ENCODE measurements around the gene PKNOX2. TPM values are rescaled to one million over a fixed set of nuclear protein-coding genes. Genes with fewer than 3 reads are reported as not detected.

The PKNOX2 gene
- total and polyA plus RNA-seq, 4 donors = 0.14 to 0.29 (median 0.24) TPM

- DNase-seq (ENCODE audit: low spot score) = no peak
- TF ChIP-seq HNF4A (conservative IDR thresholded peaks at IDR 0.05) (peak in 1 of 2 donors; percentile 28), TAF1 (conservative IDR thresholded peaks at IDR 0.05) (no peak)
- no peak overlapping the region for H3K9ac ChIP-seq (ENCODE audit: low read depth in 1 of 2, low read length in 2 of 2)
- H3K4me3 ChIP-seq (ENCODE audit: low read depth in 1 of 3, low read length in 3 of 3) = no peak overlapping the region
- H3K27me3 ChIP-seq (ENCODE audit: control insufficient read depth in 4 of 4, insufficient read depth in 4 of 4, low read length in 3 of 4) = no peaks in the 10 kb centered on the region
- H3K27ac ChIP-seq (ENCODE audit: low read depth in 1 of 2, low read length in 2 of 2) = no peak overlapping the region
- H3K36me3 ChIP-seq (ENCODE audit: control insufficient read depth in 4 of 4, insufficient read depth in 3 of 4, low read depth in 1 of 4, low read length in 3 of 4) = no peaks in the 10 kb centered on the region
- H3K9me3 ChIP-seq (ENCODE audit: control insufficient read depth in 4 of 4, low read length in 3 of 4) = no peaks in the 10 kb centered on the region
- 46% methylated on average over 3 of the region's 3 CpGs for WGBS
- H3K4me1 ChIP-seq (ENCODE audit: control insufficient read depth in 4 of 4, insufficient read depth in 4 of 4, low read length in 3 of 4) = peaks cover 11 to 19% (median 17%) of the 10 kb centered on the region in 4 donors
Measured at GRCh38 chr11:125282596-125282914, 118.0 kb downstream of the PKNOX2 start.

GRCh38 chr11:125284245-125284850 is 119.8 kb downstream of the PKNOX2 start:
- H3K9ac ChIP-seq (ENCODE audit: low read depth in 1 of 2, low read length in 2 of 2) = no peak overlapping the region
- H3K9me3 ChIP-seq (ENCODE audit: control insufficient read depth in 4 of 4, low read length in 3 of 4) = no peaks in the 10 kb centered on the region
- TF ChIP-seq ATF3 (IDR thresholded peaks at IDR 0.05) (no peak), SP1 (IDR thresholded peaks at IDR 0.05) (no peak), JUND (IDR thresholded peaks at IDR 0.05) (no peak), FOXA1 (IDR thresholded peaks at IDR 0.05) (no peak), REST (IDR thresholded peaks at IDR 0.05) (no peak), MAX (IDR thresholded peaks at IDR 0.05) (no peak), EGR1 (IDR thresholded peaks at IDR 0.05; ENCODE audit: low read depth in 2 of 2) (no peak), GABPA (IDR thresholded peaks at IDR 0.05 in 1 of 2, conservative IDR thresholded peaks at IDR 0.05 in 1 of 2) (no peak), ZBTB33 (IDR thresholded peaks at IDR 0.05) (no peak), TAF1 (conservative IDR thresholded peaks at IDR 0.05) (no peak), HNF4A (conservative IDR thresholded peaks at IDR 0.05) (no peak)
- H3K27me3 ChIP-seq (ENCODE audit: control insufficient read depth in 4 of 4, insufficient read depth in 4 of 4, low read length in 3 of 4) = no peaks in the 10 kb centered on the region
- WGBS = 89% methylated on average over 10 of the region's 10 CpGs
- no peak overlapping the region for H3K4me3 ChIP-seq (ENCODE audit: low read depth in 1 of 3, low read length in 3 of 3)
- peaks cover 11 to 28% (median 27%) of the 10 kb centered on the region in 4 donors for H3K4me1 ChIP-seq (ENCODE audit: control insufficient read depth in 4 of 4, insufficient read depth in 4 of 4, low read length in 3 of 4)
- DNase-seq (ENCODE audit: low spot score) = no peak
- no peak overlapping the region for H3K27ac ChIP-seq (ENCODE audit: low read depth in 1 of 2, low read length in 2 of 2)
- H3K36me3 ChIP-seq (ENCODE audit: control insufficient read depth in 4 of 4, insufficient read depth in 3 of 4, low read depth in 1 of 4, low read length in 3 of 4) = no peaks in the 10 kb centered on the region

- no peaks in the 10 kb centered on the region for H3K9me3 ChIP-seq (ENCODE audit: control insufficient read depth in 4 of 4, low read length in 3 of 4)
- no peak for DNase-seq (ENCODE audit: low spot score)
- 70% methylated on average over 7 of the region's 7 CpGs for WGBS
- H3K4me1 ChIP-seq (ENCODE audit: control insufficient read depth in 4 of 4, insufficient read depth in 4 of 4, low read length in 3 of 4) = peaks cover 11 to 39% (median 37%) of the 10 kb centered on the region in 4 donors
- no peaks in the 10 kb centered on the region for H3K36me3 ChIP-seq (ENCODE audit: control insufficient read depth in 4 of 4, insufficient read depth in 3 of 4, low read depth in 1 of 4, low read length in 3 of 4)
- no peak overlapping the region for H3K27ac ChIP-seq (ENCODE audit: low read depth in 1 of 2, low read length in 2 of 2)
- no peak overlapping the region for H3K4me3 ChIP-seq (ENCODE audit: low read depth in 1 of 3, low read length in 3 of 3)
- H3K9ac ChIP-seq (ENCODE audit: low read depth in 1 of 2, low read length in 2 of 2) = no peak overlapping the region
- H3K27me3 ChIP-seq (ENCODE audit: control insufficient read depth in 4 of 4, insufficient read depth in 4 of 4, low read length in 3 of 4) = no peaks in the 10 kb centered on the region
- TF ChIP-seq SP1 (IDR thresholded peaks at IDR 0.05) (no peak), CTCF (IDR thresholded peaks at IDR 0.05; ENCODE audit: low read depth, low read length, missing input control) (no peak), GABPA (IDR thresholded peaks at IDR 0.05 in 1 of 2, conservative IDR thresholded peaks at IDR 0.05 in 1 of 2) (no peak), JUND (IDR thresholded peaks at IDR 0.05) (no peak), HNF4A (conservative IDR thresholded peaks at IDR 0.05) (no peak), MAX (IDR thresholded peaks at IDR 0.05) (no peak), REST (IDR thresholded peaks at IDR 0.05) (no peak), FOXA1 (IDR thresholded peaks at IDR 0.05) (no peak), FOXA2 (IDR thresholded peaks at IDR 0.05) (no peak), HNF4G (IDR thresholded peaks at IDR 0.05) (no peak)
Measured at GRCh38 chr11:125285844-125286243, 121.3 kb downstream of the PKNOX2 start.
